ENCODE results near the gene LSM7. TPM values are rescaled to one million over a fixed set of nuclear protein-coding genes. Genes with fewer than 3 reads are reported as not detected.

Gene LSM7
- total and polyA plus RNA-seq, 9 of the 15 experiments (the other 6 are each of a cell fraction or from before 2014, with no cell fraction given) = 40.5 to 690 (median 265) TPM

- no peak for TF ChIP-seq ZKSCAN8 (CRISPR knock-in tag; IDR thresholded peaks at IDR 0.05)
- TF ChIP-seq HLTF (IDR thresholded peaks at IDR 0.05) = no peak
- TF ChIP-seq ZNF124 (CRISPR knock-in tag; IDR thresholded peaks at IDR 0.05) = no peak
- TF ChIP-seq HDAC1 (IDR thresholded peaks at IDR 0.05) = no peak
- no peak for TF ChIP-seq STAG1 (CRISPR knock-in tag; IDR thresholded peaks at IDR 0.05; ENCODE audit: borderline replicate concordance)
- peak; percentile 26; the same call in 1 of the 2 replicates for TF ChIP-seq RNF2 (IDR thresholded peaks at IDR 0.05)
- 0 out of 4 replicates have a peak, but pooled peaks of 1 of the 2 experiments have one; percentile 15 for TF ChIP-seq RAD21 (CRISPR knock-in tag; conservative IDR thresholded peaks at IDR 0.05 in 1 of 2, IDR thresholded peaks at IDR 0.05 in 1 of 2)
- no peak for TF ChIP-seq TCF7L2 (IDR thresholded peaks at IDR 0.05; ENCODE audit: low read depth, low read length)
- no peak for TF ChIP-seq ZBTB9 (CRISPR knock-in tag; IDR thresholded peaks at IDR 0.05)
- TF ChIP-seq ETV5 (CRISPR knock-in tag; IDR thresholded peaks at IDR 0.05; ENCODE audit: low read depth) = no peak
- no peak for TF ChIP-seq ZHX1 (conservative IDR thresholded peaks at IDR 0.05; ENCODE audit: low read length)
- no peak for TF ChIP-seq MAFK (IDR thresholded peaks at IDR 0.05; ENCODE audit: low read length)
- TF ChIP-seq ZNF740 (CRISPR knock-in tag; IDR thresholded peaks at IDR 0.05) = no peak
- no peak for TF ChIP-seq ZNF740 (tag; IDR thresholded peaks at IDR 0.05)
- peak; percentile 90 for TF ChIP-seq ZBTB7A (IDR thresholded peaks at IDR 0.05; ENCODE audit: borderline replicate concordance, control insufficient read depth, low read depth, low read length)
- no peak for TF ChIP-seq FOXP1 (CRISPR knock-in tag; IDR thresholded peaks at IDR 0.05)
- TF ChIP-seq FIP1L1 (IDR thresholded peaks at IDR 0.05; ENCODE audit: low read depth, low read length, poor library complexity, severe bottlenecking) = peak; percentile 40
- TF ChIP-seq ZFP30 (CRISPR knock-in tag; IDR thresholded peaks at IDR 0.05; ENCODE audit: borderline replicate concordance) = no peak
- peak; percentile 43; the same call in 1 of the 2 replicates for TF ChIP-seq SMAD4 (CRISPR knock-in tag; conservative IDR thresholded peaks at IDR 0.05)
- no peak for TF ChIP-seq NEUROD1 (IDR thresholded peaks at IDR 0.05; ENCODE audit: borderline replicate concordance, low read depth, low read length, partially characterized antibody)
- TF ChIP-seq MCM7 (IDR thresholded peaks at IDR 0.05) = no peak
- no peak for TF ChIP-seq IRF9 (tag; IDR thresholded peaks at IDR 0.05)
- peak; percentile 69 for TF ChIP-seq POLR2G (IDR thresholded peaks at IDR 0.05; ENCODE audit: low read depth, low read length)
Observed at GRCh38 chr19:2282062-2282861, 46.1 kb downstream of the LSM7 start, which contains the start of gene PEAK3 (continued).

Data from K562 (cell line).